Endothelial cell of umbilical vein (primary cell): ENCODE data around the gene OR14I1. TPM values are rescaled to one million over a fixed set of nuclear protein-coding genes. Genes with fewer than 3 reads are reported as not detected.

Source experiments
- Bru-seq: library from RNA; stranded (reverse); fragments of 400-500 nt; gene quantifications from one replicate; lab custom pipeline; 2021; lab: Mats Ljungman, UMichigan
- BruChase-seq, 2 experiments: library from RNA; stranded (reverse); fragments of 400-500 nt; gene quantifications; one replicate each; lab custom pipeline; 2021; lab: Mats Ljungman, UMichigan
- BruUV-seq: library from RNA; stranded (reverse); fragments of 400-500 nt; replicated peaks from 2 replicates; lab custom pipeline; 2021; lab: Mats Ljungman, UMichigan
- CTCF ChIA-PET: fragments of 300-600, 350-600 bp; sonication (Branson Sonifier 250); formaldehyde crosslinking; loops from one replicate; lab custom pipeline; 2021; ENCODE audit warnings: antibody characterized with exemption, inconsistent platforms; lab: Charles Lee
- POLR2A ChIA-PET: fragments of 300-600, 350-600 bp; sonication (Branson Sonifier 250); formaldehyde crosslinking; loops from one replicate; lab custom pipeline; 2021; ENCODE audit warnings: antibody characterized with exemption, inconsistent platforms; lab: Charles Lee
- DNase-seq: peaks from one replicate; pipeline ENCODE4 v3.0.0-alpha.2; 2011; ENCODE audit warnings: low read depth, low spot score
- FAIRE-seq: peaks from 2 replicates; lab custom pipeline; 2011; peaks lifted over from hg19 to GRCh38; lab: Jason Lieb, UNC
- H2AFZ ChIP-seq: 2 replicates; pipeline ENCODE4 v1.6.0; 2012; ENCODE audit warnings: low read depth, low read length, control low read depth, inconsistent platforms
- H3K27ac ChIP-seq: 2 replicates; pipeline ENCODE4 v1.5.1; 2011; ENCODE audit warnings: low read depth, mild to moderate bottlenecking, control low read depth, low read length, moderate library complexity; ENCODE audit not compliant: insufficient read depth
- H3K27me3 ChIP-seq, 2 experiments: 2 replicates each; pipeline versions ENCODE4 v1.6.0 to v1.6.1; 2011; ENCODE audit warnings: low read length in 2 of 2, mixed read lengths in 1 of 2; ENCODE audit not compliant: control insufficient read depth in 2 of 2, insufficient read depth in 2 of 2
- H3K36me3 ChIP-seq, 2 experiments: 2 replicates in 1 of 2; 3 replicates in 1 of 2; pipeline ENCODE4 v1.5.1; 2011; ENCODE audit warnings: low read length in 2 of 2, mild to moderate bottlenecking in 1 of 2, moderate library complexity in 1 of 2; ENCODE audit not compliant: control insufficient read depth in 2 of 2, insufficient read depth in 2 of 2; ENCODE audit errors: extremely low read depth in 1 of 2
- H3K4me1 ChIP-seq: 3 replicates; pipeline ENCODE4 v1.5.1; 2011; ENCODE audit warnings: mild to moderate bottlenecking, low read length; ENCODE audit not compliant: control insufficient read depth, insufficient read depth; ENCODE audit errors: extremely low read depth
- H3K4me2 ChIP-seq: 2 replicates; pipeline ENCODE4 v1.6.1; 2011; ENCODE audit warnings: low read length, control low read depth, mixed read lengths; ENCODE audit not compliant: insufficient read depth
- H3K4me3 ChIP-seq, 3 experiments: fragments of 200-600 bp in 1 of 3; sonication (generic), shearing (Covaris generic) in 1 of 3; replicated peaks in 1 of 3; 2 replicates each; pipeline ENCODE4 v1.5.1; 2011 to 2016; ENCODE audit warnings: control low read depth in 3 of 3, low read length in 3 of 3, mild to moderate bottlenecking in 2 of 3, inconsistent platforms in 1 of 3, low read depth in 1 of 3, moderate library complexity in 1 of 3; ENCODE audit not compliant: insufficient read depth in 1 of 3
- H3K79me2 ChIP-seq: 2 replicates; pipeline ENCODE4 v1.6.0; 2012; ENCODE audit warnings: low read length, inconsistent platforms; ENCODE audit not compliant: control insufficient read depth, insufficient read depth
- H3K9ac ChIP-seq: replicated peaks from 2 replicates; pipeline ENCODE3; 2011; ENCODE audit warnings: low read length, control low read depth; ENCODE audit not compliant: insufficient read depth; ENCODE audit errors: extremely low read depth
- H3K9me1 ChIP-seq: replicated peaks from 3 replicates; pipeline ENCODE4 v1.6.0; 2011; ENCODE audit warnings: mild to moderate bottlenecking, low read length; ENCODE audit not compliant: control insufficient read depth, insufficient read depth; ENCODE audit errors: extremely low read depth
- H3K9me3 ChIP-seq: replicated peaks from 2 replicates; pipeline ENCODE4 v1.5.1; 2012; ENCODE audit warnings: low read length, inconsistent platforms; ENCODE audit not compliant: control insufficient read depth, insufficient read depth
- H4K20me1 ChIP-seq: replicated peaks from 2 replicates; pipeline ENCODE3; 2011; ENCODE audit warnings: mild to moderate bottlenecking, low read length; ENCODE audit not compliant: control insufficient read depth, insufficient read depth; ENCODE audit errors: extremely low read depth
- EZH2 ChIP-seq: IDR thresholded peaks from 2 replicates; pipeline ENCODE4 v1.6.1; 2012; ENCODE audit warnings: borderline replicate concordance, low read depth, mild to moderate bottlenecking, moderate library complexity, low read length, inconsistent platforms; ENCODE audit not compliant: severe bottlenecking
- FOS ChIP-seq: IDR thresholded peaks from 2 replicates; pipeline ENCODE4 v1.6.1; 2011; ENCODE audit warnings: mild to moderate bottlenecking, low read length, moderate library complexity, borderline replicate concordance; ENCODE audit not compliant: insufficient read depth
- GATA2 ChIP-seq: IDR thresholded peaks from 2 replicates; pipeline ENCODE4 v1.7.0; 2011; ENCODE audit warnings: low read depth, mild to moderate bottlenecking, moderate library complexity, mixed read lengths, low read length; ENCODE audit not compliant: insufficient read length, insufficient read depth
- JUN ChIP-seq: IDR thresholded peaks from 2 replicates; pipeline ENCODE4 v1.6.1; 2011; ENCODE audit warnings: borderline replicate concordance, low read depth; ENCODE audit not compliant: insufficient read length, insufficient read depth
- MYC ChIP-seq: IDR thresholded peaks from one replicate; pipeline ENCODE4 v1.6.1; 2011; ENCODE audit warnings: mild to moderate bottlenecking, low read depth, low read length
- POLR2A ChIP-seq: IDR thresholded peaks from 2 replicates; pipeline ENCODE4 v1.6.1; 2012; ENCODE audit warnings: low read depth, mild to moderate bottlenecking, control low read depth, low read length
- POLR2AphosphoS5 ChIP-seq: IDR thresholded peaks from 2 replicates; pipeline ENCODE4 v1.6.1; 2012; ENCODE audit warnings: low read depth, mild to moderate bottlenecking, control low read depth, low read length, moderate library complexity; ENCODE audit not compliant: insufficient read depth
- dilution Hi-C: fragments of 300-500 bp; cut with MboI; formaldehyde crosslinking; loops from one replicate; pipeline ENCODE4 v1.15.0; 2019; ENCODE audit warnings: low sequenced_read_pairs; ENCODE audit not compliant: extremely low pct_ligation_motif_present
- intact Hi-C: fragments of 100-400 bp; cut with micrococcal nuclease; formaldehyde crosslinking; loops from one replicate; pipeline ENCODE4 v1.10.0; 2022
- long read RNA-seq: library from polyadenylated mRNA; stranded (forward); transcript quantifications from one replicate; pipeline ENCODE4 v2.0.0, GENCODE V29; 2021
- polyA minus RNA-seq, 3 experiments: library from RNA; depleted of rRNA, polyadenylated mRNA; stranded (reverse); fragments of >200 nt; gene quantifications; 1 replicate in 1 of 3; 2 replicates in 2 of 3; pipeline ENCODE4 v1.2.3, GENCODE V29; 2011
- polyA plus RNA-seq, 4 experiments: library from polyadenylated mRNA; depleted of rRNA in 3 of 4; stranded (reverse) in 3 of 4; unstranded in 1 of 4; fragments of >200 nt; gene quantifications; 2 replicates each; pipeline versions ENCODE4 v1.2.1 to v1.2.3, GENCODE V29; 2011 to 2012; ENCODE audit warnings: missing spikeins in 1 of 4
- total RNA-seq: library from RNA; stranded (reverse); gene quantifications from 2 replicates; pipeline ENCODE4 v1.2.3, GENCODE V29; 2021
- TF ChIP-seq, protein P1 (sequence below), 2 donors: IDR thresholded peaks; 1 replicate in 1 of 2; 2 replicates in 1 of 2; pipeline ENCODE4 v1.5.1; 2011; ENCODE audit warnings: low read length in 2 of 2, mild to moderate bottlenecking in 2 of 2, moderate library complexity in 2 of 2, control low read depth in 1 of 2, inconsistent platforms in 1 of 2, low read depth in 1 of 2; ENCODE audit not compliant: insufficient read depth in 1 of 2; ENCODE audit errors: extremely low read depth in 1 of 2

OR14I1 gene
- total RNA-seq (not detected in 2 replicates), polyA plus RNA-seq (not detected in 2 replicates), polyA minus RNA-seq (not detected in 2 replicates), Bru-seq, nascent RNA (not detected), BruChase-seq, experiment 1, labeled RNA remaining after a 6-hour chase (not detected), BruChase-seq, experiment 2, labeled RNA remaining after a 2-hour chase (not detected)
- not detected in 2 replicates for polyA plus RNA-seq (2011; cell fraction: cytosol; rRNA removed)
- not detected in 2 replicates for polyA plus RNA-seq (2011; cell fraction: nucleus; rRNA removed)
- polyA plus RNA-seq (2012): not detected in 2 replicates
- polyA minus RNA-seq (2011; cell fraction: cytosol; rRNA and poly(A)+ RNA removed): not detected
- not detected in 2 replicates for polyA minus RNA-seq (2011; cell fraction: nucleus; rRNA and poly(A)+ RNA removed)
- long read RNA-seq: 0 reads

DNA sequence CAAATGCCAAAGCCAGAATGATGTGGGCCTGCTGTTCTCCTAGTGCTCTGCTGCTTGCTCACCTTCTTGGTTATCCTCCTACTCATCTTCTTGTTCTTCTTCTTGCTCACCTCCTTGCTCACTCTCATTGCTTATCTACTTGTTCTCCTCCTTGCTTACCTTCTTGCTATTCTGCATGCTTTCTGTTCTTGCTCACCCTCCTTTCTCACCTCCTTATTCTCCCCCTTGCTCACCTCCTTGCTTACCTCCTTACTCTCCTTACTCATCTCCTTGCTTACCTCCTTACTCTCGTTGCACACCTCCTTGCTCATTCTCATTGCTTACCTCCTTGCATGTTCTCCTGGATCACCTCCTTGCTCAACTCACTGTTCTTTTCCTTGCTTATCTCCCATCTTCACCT, at the start of gene OR14I1:
Gene OR14I1, minus strand, starts transcription at position 53 of the 400 bp plus-strand sequence.
- no peaks in the 10 kb centered on the region for H3K9me1 ChIP-seq
- ChIA-PET POLR2A (no interaction called here), CTCF (no interaction called here)
- H3K36me3 ChIP-seq: no peaks in the 10 kb centered on the region
- DNase-seq: no peak
- H3K79me2 ChIP-seq: no peaks in the 10 kb centered on the region
- H3K4me3 ChIP-seq: no peak within 1 kb of the TSS
- no peak within 1 kb of the TSS for H3K27ac ChIP-seq
- H2AFZ ChIP-seq: no peak within 1 kb of the TSS
- no peak within 1 kb of the TSS for H3K9ac ChIP-seq
- no peak within 1 kb of the TSS for H3K4me2 ChIP-seq
- BruUV-seq: no TSS peak
- no peaks in the 10 kb centered on the region for H4K20me1 ChIP-seq
- intact Hi-C loops: no loop called here
- no peaks in the 10 kb centered on the region for H3K4me1 ChIP-seq
- TF ChIP-seq JUN: no peak
- TF ChIP-seq EZH2: no peak
- TF ChIP-seq FOS: no peak
- TF ChIP-seq POLR2A: no peak
- TF ChIP-seq POLR2AphosphoS5: no peak
- TF ChIP-seq MYC: no peak
- TF ChIP-seq, protein P1, sequence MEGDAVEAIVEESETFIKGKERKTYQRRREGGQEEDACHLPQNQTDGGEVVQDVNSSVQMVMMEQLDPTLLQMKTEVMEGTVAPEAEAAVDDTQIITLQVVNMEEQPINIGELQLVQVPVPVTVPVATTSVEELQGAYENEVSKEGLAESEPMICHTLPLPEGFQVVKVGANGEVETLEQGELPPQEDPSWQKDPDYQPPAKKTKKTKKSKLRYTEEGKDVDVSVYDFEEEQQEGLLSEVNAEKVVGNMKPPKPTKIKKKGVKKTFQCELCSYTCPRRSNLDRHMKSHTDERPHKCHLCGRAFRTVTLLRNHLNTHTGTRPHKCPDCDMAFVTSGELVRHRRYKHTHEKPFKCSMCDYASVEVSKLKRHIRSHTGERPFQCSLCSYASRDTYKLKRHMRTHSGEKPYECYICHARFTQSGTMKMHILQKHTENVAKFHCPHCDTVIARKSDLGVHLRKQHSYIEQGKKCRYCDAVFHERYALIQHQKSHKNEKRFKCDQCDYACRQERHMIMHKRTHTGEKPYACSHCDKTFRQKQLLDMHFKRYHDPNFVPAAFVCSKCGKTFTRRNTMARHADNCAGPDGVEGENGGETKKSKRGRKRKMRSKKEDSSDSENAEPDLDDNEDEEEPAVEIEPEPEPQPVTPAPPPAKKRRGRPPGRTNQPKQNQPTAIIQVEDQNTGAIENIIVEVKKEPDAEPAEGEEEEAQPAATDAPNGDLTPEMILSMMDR (IDR thresholded peaks at IDR 0.05; ENCODE audit: extremely low read depth in 1 of 2, insufficient read depth in 1 of 2, low read depth in 1 of 2, low read length in 2 of 2): no peak
- no peak for TF ChIP-seq GATA2
- dilution Hi-C loops: no loop called here
- FAIRE-seq: no peak
- no peaks in the 10 kb centered on the region for H3K9me3 ChIP-seq
- H3K27me3 ChIP-seq: no peaks in the 10 kb centered on the region
